ENCODE measurements around the gene ZNF606.

The ZNF606 gene

GRCh38 chr19:57949702-57950101, 52.9 kb downstream of the ZNF606 start:
- Histone ChIP-seq H3K4me1 (ENCODE audit: low read depth, poor library complexity, severe bottlenecking) (no peaks in the 10 kb centered on the region), H3K27ac (no peak overlapping the region), H2AFZ (ENCODE audit: low read depth) (no peak overlapping the region; the same call in 1 of the 2 replicates), H3K4me3 (IDR thresholded peaks at IDR 0.05; ENCODE audit: insufficient read depth, low read depth, low read length) (no peak overlapping the region), H4K20me1 (ENCODE audit: insufficient read depth) (no peaks in the 10 kb centered on the region), H3K27me3 (ENCODE audit: insufficient read depth, low read depth) (no peaks in the 10 kb centered on the region), H3K79me2 (ENCODE audit: insufficient read depth, low read depth) (no peaks in the 10 kb centered on the region), H3K36me3 (ENCODE audit: insufficient read depth) (no peaks in the 10 kb centered on the region), H3K4me2 (no peak overlapping the region), H3K9ac (no peak overlapping the region)
- TF ChIP-seq, protein P1, sequence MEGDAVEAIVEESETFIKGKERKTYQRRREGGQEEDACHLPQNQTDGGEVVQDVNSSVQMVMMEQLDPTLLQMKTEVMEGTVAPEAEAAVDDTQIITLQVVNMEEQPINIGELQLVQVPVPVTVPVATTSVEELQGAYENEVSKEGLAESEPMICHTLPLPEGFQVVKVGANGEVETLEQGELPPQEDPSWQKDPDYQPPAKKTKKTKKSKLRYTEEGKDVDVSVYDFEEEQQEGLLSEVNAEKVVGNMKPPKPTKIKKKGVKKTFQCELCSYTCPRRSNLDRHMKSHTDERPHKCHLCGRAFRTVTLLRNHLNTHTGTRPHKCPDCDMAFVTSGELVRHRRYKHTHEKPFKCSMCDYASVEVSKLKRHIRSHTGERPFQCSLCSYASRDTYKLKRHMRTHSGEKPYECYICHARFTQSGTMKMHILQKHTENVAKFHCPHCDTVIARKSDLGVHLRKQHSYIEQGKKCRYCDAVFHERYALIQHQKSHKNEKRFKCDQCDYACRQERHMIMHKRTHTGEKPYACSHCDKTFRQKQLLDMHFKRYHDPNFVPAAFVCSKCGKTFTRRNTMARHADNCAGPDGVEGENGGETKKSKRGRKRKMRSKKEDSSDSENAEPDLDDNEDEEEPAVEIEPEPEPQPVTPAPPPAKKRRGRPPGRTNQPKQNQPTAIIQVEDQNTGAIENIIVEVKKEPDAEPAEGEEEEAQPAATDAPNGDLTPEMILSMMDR (conservative IDR thresholded peaks at IDR 0.05; ENCODE audit: low read depth, low read length): no peak

DNA sequence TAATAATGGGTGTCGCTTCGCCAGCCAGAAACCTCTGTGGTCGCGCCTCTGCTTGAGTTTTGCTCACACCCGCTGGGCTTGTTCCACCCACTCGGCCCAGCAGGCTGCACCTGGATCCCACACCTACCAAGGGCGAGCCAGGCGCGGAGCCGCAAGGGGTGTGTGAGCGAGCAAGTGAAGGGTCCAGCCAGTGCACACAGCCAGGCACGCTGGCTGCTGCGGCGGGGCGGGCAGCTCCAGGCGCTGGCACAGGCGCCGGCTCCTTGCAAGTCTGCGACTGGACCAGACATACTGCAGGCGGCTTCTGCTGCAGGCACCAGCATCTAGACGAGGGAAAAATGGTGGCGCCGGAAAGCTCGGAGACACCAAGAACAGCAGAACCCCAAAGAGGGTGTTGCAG, 53.3 kb downstream of the ZNF606 start:
- Histone ChIP-seq H3K4me3 (IDR thresholded peaks at IDR 0.05; ENCODE audit: insufficient read depth, low read depth, low read length) (no peak overlapping the region), H3K4me1 (ENCODE audit: low read depth, poor library complexity, severe bottlenecking) (no peaks in the 10 kb centered on the region), H3K27ac (no peak overlapping the region), H3K27me3 (ENCODE audit: insufficient read depth, low read depth) (no peaks in the 10 kb centered on the region), H3K9ac (no peak overlapping the region), H3K36me3 (ENCODE audit: insufficient read depth) (no peaks in the 10 kb centered on the region), H3K4me2 (no peak overlapping the region), H3K79me2 (ENCODE audit: insufficient read depth, low read depth) (no peaks in the 10 kb centered on the region), H4K20me1 (ENCODE audit: insufficient read depth) (no peaks in the 10 kb centered on the region), H2AFZ (ENCODE audit: low read depth) (no peak overlapping the region)
- TF ChIP-seq, protein P1 (conservative IDR thresholded peaks at IDR 0.05; ENCODE audit: low read depth, low read length): no peak

DNA sequence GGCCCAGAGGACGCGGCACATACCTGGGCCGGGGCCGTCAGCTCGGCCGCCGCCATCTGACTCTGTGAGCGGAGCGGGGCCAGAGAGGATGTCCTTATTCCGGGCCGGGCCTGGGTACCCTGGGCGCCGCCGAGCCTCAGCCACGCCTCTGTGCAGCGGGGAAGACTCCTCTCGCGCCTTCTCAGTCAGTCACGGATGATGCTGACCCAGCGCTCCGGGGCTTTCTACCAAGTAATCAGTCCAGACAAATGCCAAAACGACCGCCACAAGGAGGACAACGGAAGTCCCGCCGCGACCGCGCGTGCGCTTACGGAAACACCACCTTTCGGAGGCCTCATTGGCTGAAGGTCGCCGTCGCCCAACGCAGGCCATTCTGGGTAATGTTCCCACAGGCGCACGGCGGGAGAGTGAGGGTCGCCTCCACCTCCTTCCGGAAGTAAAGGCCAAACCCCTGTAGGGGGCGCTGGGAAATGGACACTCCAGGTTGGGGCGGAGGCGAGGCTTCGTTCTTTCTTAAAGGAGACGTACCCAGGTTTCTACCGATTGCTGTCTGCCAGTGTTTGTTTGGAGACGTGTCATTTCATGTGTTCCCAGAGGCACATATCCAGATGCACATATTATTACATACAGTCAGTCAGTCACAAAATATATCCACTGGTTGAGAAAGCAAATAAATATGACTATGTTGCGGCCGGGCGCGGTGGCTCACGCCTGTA, 55.0 kb downstream of the ZNF606 start, which contains the start of gene ZNF256:
ZNF256 (minus strand) TSS at position 288 of the 716 bp plus-strand sequence; CDS start at position 56, 232 bp downstream.
- H3K4me1 ChIP-seq (ENCODE audit: low read depth, poor library complexity, severe bottlenecking): no peaks in the 10 kb centered on the region
- H3K27ac ChIP-seq: no peak within 1 kb of the TSS
- no peak within 1 kb of the TSS for H3K9ac ChIP-seq
- no peaks in the 10 kb centered on the region for H4K20me1 ChIP-seq (ENCODE audit: insufficient read depth)
- H3K36me3 ChIP-seq (ENCODE audit: insufficient read depth): no peaks in the 10 kb centered on the region
- H3K4me2 ChIP-seq: no peak within 1 kb of the TSS
- no peaks in the 10 kb centered on the region for H3K27me3 ChIP-seq (ENCODE audit: insufficient read depth, low read depth)
- TF ChIP-seq, protein P1 (conservative IDR thresholded peaks at IDR 0.05; ENCODE audit: low read depth, low read length): no peak
- no peak within 1 kb of the TSS for H3K4me3 ChIP-seq (IDR thresholded peaks at IDR 0.05; ENCODE audit: insufficient read depth, low read depth, low read length)
- no peaks in the 10 kb centered on the region for H3K79me2 ChIP-seq (ENCODE audit: insufficient read depth, low read depth)
- no peak within 1 kb of the TSS for H2AFZ ChIP-seq (ENCODE audit: low read depth)

DNA sequence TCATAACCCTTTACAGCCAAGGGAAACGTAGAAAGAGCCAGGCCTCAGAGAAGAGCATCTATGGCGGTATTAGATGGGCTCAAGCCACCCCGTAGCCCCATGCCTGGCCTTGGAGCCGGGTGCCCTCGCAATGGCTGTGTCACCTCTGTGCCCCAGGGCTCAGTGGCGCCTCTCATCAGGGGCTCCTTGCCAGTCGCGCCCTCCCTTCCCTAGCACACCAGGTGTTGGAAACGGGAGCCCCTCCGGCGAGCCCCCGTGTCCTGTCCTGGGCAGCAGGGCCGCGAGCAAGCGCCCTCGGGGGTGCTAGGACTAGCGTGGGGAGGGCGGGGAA, 55.6 kb downstream of the ZNF606 start:
- H3K4me2 ChIP-seq: no peak overlapping the region
- no peaks in the 10 kb centered on the region for H4K20me1 ChIP-seq (ENCODE audit: insufficient read depth)
- no peak overlapping the region for H3K27ac ChIP-seq
- H2AFZ ChIP-seq (ENCODE audit: low read depth): no peak overlapping the region
- no peaks in the 10 kb centered on the region for H3K27me3 ChIP-seq (ENCODE audit: insufficient read depth, low read depth)
- no peak overlapping the region for H3K9ac ChIP-seq
- H3K36me3 ChIP-seq (ENCODE audit: insufficient read depth): no peaks in the 10 kb centered on the region
- TF ChIP-seq, protein P1 (conservative IDR thresholded peaks at IDR 0.05; ENCODE audit: low read depth, low read length): no peak
- no peaks in the 10 kb centered on the region for H3K79me2 ChIP-seq (ENCODE audit: insufficient read depth, low read depth)
- no peak overlapping the region for H3K4me3 ChIP-seq (IDR thresholded peaks at IDR 0.05; ENCODE audit: insufficient read depth, low read depth, low read length)
- H3K4me1 ChIP-seq (ENCODE audit: low read depth, poor library complexity, severe bottlenecking): no peaks in the 10 kb centered on the region

All from KMS-11 (cell line).